ENCODE results near the gene MLLT3. TPM values are rescaled to one million over a fixed set of nuclear protein-coding genes. Genes with fewer than 3 reads are reported as not detected.

Gene MLLT3
- total RNA-seq, 1 donor from 2014 or later = 17.5 TPM

GRCh38 chr9:20355022-20355421, 267.3 kb downstream of the MLLT3 start:
- Histone ChIP-seq H3K4me3 (no peak overlapping the region), H3K36me3 (no peaks in the 10 kb centered on the region), H3K4me1 (peaks cover 32% of the 10 kb centered on the region), H3K27ac (replicated peaks) (no peak overlapping the region), H3K9me3 (replicated peaks) (no peaks in the 10 kb centered on the region), H3K27me3 (ENCODE audit: low read depth) (no peaks in the 10 kb centered on the region)
- no peak for TF ChIP-seq CTCF (IDR thresholded peaks at IDR 0.05; ENCODE audit: borderline replicate concordance)
- intact Hi-C loops (cut with micrococcal nuclease) = loop anchor here (5.0 to 10.0 kb wide), 2 partner anchors 430 to 587 kb away; no protein-coding TSS in a partner anchor
- no peak for DNase-seq

DNA sequence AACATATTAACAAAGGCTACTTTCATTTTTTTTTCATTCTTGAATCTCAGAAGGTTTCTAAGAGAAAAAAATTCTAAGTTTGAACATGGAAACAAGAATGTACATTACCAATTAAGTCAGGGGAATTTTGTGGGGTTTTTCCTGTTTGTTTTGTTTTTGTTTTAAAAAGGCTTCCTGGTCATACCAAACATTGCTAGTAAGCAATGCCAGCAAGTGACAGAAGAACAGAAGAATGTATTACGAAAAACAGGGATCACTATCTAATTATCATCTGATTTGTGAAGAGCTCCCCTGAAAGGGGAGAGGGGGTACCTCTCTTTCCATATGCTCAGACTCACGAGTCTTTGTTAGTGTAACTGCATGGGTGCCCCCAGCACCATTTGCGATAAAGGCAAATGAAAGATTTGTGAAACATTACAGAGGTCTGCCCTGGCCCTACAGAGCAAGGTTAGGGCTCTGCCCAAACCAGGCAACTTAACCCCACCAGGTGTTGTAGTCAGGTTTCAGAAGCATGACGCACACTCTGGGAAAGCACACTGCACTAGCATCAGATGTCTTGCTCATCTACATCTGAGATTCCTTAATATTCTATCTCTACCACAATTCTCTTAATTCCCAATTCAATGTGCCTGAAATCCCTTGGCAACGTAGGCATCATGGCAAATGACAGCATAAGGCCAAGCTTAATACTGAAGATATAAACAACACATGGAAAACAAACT, 268.2 kb downstream of the MLLT3 start:
- peaks cover 32% of the 10 kb centered on the region for H3K4me1 ChIP-seq
- H3K36me3 ChIP-seq = no peaks in the 10 kb centered on the region
- H3K27ac ChIP-seq (replicated peaks) = no peak overlapping the region
- no peak for DNase-seq
- H3K27me3 ChIP-seq (ENCODE audit: low read depth) = no peaks in the 10 kb centered on the region
- no peaks in the 10 kb centered on the region for H3K9me3 ChIP-seq (replicated peaks)
- no peak for TF ChIP-seq CTCF (IDR thresholded peaks at IDR 0.05; ENCODE audit: borderline replicate concordance)
- no peak overlapping the region for H3K4me3 ChIP-seq
- intact Hi-C loops (cut with micrococcal nuclease) = loop anchor here (10.0 kb wide), 1 partner anchor 429 kb away; no protein-coding TSS in a partner anchor

DNA sequence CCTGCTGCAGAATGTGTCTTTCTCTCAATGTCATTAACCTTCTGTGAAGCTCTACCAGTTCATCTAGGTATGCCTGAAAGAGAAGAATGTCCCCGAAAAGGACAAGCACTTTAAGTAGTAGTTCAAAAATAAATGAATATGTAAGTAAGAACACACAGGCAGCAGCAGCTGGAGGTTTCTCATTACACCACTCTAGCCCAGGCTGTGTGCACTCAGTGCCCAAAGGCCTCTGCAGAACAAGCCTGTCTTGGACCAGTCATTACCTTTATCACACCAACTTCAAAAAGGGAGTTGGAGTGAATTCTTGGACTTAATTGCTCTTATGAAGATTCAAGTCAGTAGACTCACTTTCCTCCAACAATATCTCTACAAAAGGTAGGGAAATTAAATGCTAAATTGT, 268.8 kb downstream of the MLLT3 start:
- no peak overlapping the region for H3K4me3 ChIP-seq
- no peak for TF ChIP-seq CTCF (IDR thresholded peaks at IDR 0.05; ENCODE audit: borderline replicate concordance)
- H3K36me3 ChIP-seq = no peaks in the 10 kb centered on the region
- no peaks in the 10 kb centered on the region for H3K9me3 ChIP-seq (replicated peaks)
- intact Hi-C loops (cut with micrococcal nuclease) = loop anchor here (10.0 kb wide), 1 partner anchor 429 kb away; no protein-coding TSS in a partner anchor
- no peaks in the 10 kb centered on the region for H3K27me3 ChIP-seq (ENCODE audit: low read depth)
- peaks cover 32% of the 10 kb centered on the region for H3K4me1 ChIP-seq
- no peak overlapping the region for H3K27ac ChIP-seq (replicated peaks)
- no peak for DNase-seq

DNA sequence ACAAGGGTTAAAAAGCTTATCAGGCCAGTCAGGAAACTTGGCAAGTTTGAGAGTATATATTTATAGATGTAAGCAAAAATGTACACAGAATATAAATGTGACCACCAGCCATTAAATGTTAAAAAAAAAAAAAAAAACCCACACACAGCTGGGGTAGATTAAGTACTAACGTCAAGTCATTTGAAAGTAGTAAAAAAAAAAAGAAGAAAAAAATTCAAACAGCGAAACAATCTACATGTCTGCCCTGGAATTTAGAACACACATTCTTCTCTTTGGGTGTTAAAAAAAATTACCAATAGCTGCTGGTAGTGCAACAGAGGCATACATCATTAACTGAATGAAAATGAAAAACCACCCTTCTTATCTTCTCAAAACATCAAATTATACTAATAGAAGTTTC, 269.7 kb downstream of the MLLT3 start:
- peaks cover 32% of the 10 kb centered on the region for H3K4me1 ChIP-seq
- no peaks in the 10 kb centered on the region for H3K9me3 ChIP-seq (replicated peaks)
- H3K4me3 ChIP-seq = no peak overlapping the region
- no peak overlapping the region for H3K27ac ChIP-seq (replicated peaks)
- H3K27me3 ChIP-seq (ENCODE audit: low read depth) = no peaks in the 10 kb centered on the region
- no peak for TF ChIP-seq CTCF (IDR thresholded peaks at IDR 0.05; ENCODE audit: borderline replicate concordance)
- DNase-seq = no peak
- H3K36me3 ChIP-seq = peaks cover 4% of the 10 kb centered on the region
- intact Hi-C loops (cut with micrococcal nuclease) = loop anchor here (10.0 kb wide), 1 partner anchor 428 kb away; no protein-coding TSS in a partner anchor

DNA sequence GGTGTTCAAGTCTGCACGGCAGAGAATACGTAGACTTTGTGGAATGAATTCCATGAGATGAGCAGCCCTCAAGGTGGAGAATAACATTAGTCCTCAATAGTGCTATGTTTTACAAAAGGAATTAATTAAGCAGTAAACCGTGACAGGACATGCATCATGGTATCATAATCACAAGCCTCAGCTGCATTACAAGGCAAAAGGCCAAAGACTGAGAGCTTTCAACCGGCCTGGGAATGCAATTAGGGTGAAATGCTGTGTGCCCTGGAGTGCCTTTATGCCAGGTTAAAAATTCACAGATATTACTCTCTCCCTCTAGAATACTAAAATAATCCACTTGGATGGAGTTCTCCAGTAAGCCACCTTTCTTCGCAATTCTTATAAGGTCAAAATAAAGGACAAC, 270.6 kb downstream of the MLLT3 start:
- no peak overlapping the region for H3K4me3 ChIP-seq
- peaks cover 4% of the 10 kb centered on the region for H3K36me3 ChIP-seq
- no peaks in the 10 kb centered on the region for H3K9me3 ChIP-seq (replicated peaks)
- H3K27ac ChIP-seq (replicated peaks) = no peak overlapping the region
- DNase-seq = no peak
- no peak for TF ChIP-seq CTCF (IDR thresholded peaks at IDR 0.05; ENCODE audit: borderline replicate concordance)
- intact Hi-C loops (cut with micrococcal nuclease) = loop anchor here (10.0 kb wide), 1 partner anchor 427 kb away; no protein-coding TSS in a partner anchor
- H3K4me1 ChIP-seq = peaks cover 26% of the 10 kb centered on the region
- H3K27me3 ChIP-seq (ENCODE audit: low read depth) = no peaks in the 10 kb centered on the region
